HG03460 (cell line): ENCODE data around the gene CR1.
"Not testable (repeated sequence)": the region's sequence is repeated elsewhere in the genome, so short reads cannot be mapped to it uniquely, and the experiment has no call there.

Experiments
- ATAC-seq: cut with Tn5 transposase; IDR thresholded peaks from one replicate; pipeline ENCODE4 v1.9.1; 2021; ENCODE audit not compliant: unreplicated experiment

CR1 gene

DNA sequence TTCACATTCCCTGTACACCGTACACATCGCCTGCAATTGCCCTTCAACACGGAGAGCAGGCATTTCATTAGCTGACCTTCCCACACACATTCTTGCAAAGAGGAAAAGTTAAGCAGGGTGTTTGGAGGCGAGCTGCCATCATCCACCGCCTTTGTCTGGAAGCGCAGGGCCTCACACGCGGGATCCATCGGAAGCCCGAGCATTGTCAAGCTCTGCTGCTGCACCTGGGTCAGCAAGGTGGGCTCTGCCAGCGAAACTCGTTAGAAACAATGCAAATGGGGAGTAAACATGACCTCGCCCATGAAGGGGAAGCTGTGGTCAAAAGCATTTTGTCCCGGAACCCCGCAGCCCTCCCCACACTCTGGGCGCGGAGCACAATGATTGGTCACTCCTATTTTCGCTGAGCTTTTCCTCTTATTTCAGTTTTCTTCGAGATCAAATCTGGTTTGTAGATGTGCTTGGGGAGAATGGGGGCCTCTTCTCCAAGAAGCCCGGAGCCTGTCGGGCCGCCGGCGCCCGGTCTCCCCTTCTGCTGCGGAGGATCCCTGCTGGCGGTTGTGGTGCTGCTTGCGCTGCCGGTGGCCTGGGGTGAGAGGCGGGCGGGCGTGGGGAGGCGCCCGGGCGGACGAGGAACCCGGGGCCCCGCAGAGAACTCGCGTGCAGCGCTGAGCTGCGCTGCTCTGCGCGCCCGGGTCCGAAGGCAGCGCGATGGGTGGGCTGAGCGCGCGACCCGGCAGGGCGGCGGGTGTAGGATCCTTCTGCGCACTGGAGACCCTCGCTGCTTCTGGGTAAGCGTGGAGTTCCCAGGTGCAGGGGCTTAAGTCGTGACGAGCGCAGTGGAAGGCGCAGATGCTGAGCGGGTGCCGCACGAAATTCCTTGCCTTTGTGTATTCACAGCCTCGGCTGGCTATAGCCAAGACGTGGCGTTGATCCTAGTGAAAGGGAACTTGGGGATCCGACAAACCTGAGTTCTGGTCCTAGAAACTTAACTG, at the start of gene CR1:
Gene CR1, plus strand, starts transcription at position 357 of the 992 bp plus-strand sequence. Its CDS starts 111 bp downstream, at position 468.
- peak; percentile 47 for ATAC-seq

DNA sequence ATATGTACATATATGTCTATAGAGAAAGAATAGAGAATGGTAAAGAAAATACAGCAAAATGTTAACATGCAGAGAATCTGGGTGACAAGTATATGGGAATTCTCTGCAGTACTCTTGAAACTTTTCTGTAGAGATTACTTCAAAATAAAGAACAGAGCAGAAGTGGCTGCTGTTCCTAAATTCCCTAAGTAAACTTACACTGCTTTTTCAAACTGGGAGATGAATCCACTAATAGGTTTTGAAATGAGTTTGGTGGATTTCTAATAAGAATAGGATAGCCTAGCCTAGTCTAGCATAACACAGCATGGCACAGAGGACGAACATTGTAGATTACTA, 42.3 kb upstream of the CR1 start:
- no peak for ATAC-seq

DNA sequence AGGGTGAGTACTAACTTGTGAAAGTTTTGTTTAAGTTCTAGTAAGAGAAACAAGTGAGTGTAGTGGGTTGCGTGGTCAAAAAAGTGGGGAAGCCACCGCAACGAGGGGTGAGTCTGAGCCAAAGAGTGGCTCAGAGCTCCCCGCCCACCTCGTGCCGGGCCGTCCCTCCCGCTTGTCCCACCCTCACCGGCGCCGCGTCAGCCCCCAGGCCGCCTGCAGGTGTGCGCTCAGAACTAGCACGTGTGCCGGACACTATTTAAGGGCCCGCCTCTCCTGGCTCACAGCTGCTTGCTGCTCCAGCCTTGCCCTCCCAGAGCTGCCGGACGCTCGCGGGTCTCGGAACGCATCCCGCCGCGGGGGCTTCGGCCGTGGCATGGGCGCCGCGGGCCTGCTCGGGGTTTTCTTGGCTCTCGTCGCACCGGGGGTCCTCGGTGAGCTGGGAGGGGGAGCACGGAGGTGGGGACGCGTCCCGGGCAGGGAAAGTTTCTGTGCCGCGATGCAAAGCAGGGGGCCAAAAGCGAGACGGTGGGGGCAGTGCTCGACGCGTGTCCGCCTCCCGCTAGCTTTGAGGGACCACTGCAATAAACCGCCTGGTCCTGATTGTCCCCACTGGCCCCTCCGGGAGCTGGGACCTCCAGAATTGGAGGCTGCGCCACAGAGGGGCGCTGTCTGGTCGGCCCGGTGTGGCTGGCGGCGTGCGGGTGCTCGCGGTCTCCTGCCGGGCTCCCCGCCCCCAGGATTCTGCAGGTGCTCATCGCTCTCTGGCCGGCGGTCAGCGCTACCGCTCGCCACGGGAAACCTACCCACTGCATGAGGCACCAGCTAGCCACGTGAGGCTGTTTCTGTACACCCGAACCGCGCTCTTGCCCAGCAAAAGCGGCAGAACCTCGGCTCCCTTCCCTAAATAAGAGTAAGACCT, 41.7 kb upstream of the CR1 start, which contains the start of gene CR2:
Gene CR2, plus strand, starts transcription at position 283 of the 919 bp plus-strand sequence. Its CDS starts 91 bp downstream, at position 374.
- ATAC-seq: peak; percentile 78

DNA sequence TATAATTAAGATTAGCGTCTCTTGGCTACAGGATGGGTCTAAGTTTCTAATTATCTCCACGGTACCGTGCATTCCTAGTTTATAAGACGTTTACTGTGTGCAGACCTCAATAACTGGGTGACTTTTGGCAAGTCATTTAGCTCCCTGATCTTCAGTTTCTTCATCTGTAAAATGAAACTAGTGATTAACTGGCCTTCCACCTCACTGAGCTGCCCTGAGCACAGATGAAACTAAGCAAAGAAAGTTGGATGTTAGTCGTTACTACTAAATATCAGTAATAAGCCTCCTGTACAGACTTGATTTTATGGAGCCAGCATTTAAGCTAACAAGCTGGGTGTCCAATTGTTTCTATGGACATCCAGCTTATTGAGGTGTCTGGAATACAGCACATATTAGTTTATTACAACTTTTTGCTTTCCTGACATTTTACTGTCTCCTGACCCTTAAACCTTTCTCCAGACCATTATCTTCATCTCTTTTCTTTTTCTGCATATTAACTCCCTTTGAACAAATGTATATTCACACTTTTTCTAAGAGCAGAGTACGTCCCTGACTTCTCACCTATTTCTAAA, 40.7 kb upstream of the CR1 start:
- no peak for ATAC-seq

DNA sequence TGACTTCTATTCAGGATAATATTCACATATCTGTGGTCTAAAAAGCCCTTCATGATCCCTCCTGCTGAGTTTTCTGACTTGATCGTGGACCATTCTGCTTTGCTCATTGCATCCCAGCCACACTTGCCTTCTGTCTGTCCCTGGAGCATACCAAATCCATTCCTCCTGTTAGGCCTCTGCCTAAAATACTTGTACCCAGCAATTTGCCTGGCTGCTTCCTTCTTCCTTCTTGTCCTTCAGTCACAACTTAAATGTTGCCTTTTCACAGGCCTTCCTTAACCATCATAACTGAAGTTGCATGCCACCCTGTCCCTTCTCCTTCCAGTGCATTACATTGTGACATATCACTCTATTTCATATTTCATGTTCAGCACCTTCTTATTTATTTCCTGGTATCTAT, 37.5 kb upstream of the CR1 start:
- no peak for ATAC-seq

DNA sequence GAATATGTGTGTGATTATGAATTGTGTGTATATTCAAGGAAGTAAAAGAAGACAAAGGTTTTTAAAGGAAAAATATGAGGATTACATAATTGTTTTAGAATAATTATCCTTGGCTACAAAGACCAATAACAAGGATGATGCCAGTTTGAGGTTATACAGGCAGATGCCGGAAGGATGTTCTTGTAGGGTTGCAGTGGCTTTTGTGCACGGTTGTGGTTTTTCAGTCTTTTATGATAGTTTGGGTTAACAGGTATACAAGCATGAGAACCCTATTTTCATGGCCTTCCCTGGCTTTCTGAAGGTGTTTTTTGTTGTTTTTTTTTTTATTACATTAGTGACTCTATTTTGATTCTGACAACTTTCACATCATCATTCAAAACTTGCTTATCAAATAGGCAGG, 36.9 kb upstream of the CR1 start:
- no peak for ATAC-seq

DNA sequence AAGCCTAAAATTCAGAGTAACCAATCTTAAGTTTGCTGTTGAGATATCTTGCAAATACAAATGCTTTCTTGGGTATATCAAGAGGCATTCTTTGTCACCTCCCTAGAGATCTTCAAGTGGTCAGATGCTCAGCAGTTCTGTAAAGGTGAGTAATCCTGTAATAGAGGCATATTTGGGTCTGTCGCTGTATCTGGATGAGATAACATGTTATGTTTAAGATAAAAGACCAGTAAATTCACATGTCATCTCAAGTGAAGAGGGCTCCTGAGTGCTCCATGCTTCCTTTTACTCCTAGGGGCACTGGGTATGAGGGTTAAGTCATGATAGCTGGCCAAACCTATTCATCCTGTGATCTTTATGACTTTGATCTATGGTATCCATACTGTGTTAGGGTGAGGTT, 34.3 kb upstream of the CR1 start:
- ATAC-seq: no peak

DNA sequence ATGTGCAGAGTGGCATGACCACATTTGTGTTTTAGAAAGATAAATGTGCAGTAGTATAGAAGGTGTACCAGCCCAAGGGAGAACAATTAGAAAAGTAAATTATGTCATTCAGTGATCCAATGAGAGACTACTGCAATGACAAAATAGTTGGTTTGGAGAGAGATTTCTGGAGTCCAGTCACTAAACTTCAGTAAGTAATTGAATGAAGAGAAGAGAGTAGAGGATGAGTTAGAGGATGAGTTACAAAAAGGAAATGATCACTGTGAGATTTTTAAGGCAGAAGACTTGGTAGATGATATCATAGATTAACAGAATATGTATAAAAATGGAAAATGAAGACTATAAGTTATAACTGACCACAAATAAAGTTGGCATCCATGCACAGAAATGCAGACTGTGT, 33.4 kb upstream of the CR1 start:
- ATAC-seq: no peak

DNA sequence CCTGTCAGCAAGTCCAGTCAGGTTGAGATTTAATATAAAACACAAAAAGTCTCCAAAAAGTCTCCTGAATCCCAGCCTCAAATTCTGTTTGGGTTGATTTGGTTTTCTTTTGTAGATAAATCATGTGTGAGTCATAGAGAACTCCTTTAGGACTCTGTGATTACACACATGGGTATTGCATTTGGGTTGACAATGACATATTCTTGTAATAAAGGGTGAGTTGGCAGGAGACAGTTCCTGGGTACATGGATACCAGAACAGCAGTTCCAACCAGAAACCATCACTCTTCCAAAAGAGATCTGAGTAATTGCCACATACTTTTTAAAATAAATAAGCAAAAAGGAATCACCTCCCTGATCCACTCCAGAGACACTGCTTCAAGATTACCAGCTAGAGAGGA, 32.9 kb upstream of the CR1 start:
- ATAC-seq: no peak

DNA sequence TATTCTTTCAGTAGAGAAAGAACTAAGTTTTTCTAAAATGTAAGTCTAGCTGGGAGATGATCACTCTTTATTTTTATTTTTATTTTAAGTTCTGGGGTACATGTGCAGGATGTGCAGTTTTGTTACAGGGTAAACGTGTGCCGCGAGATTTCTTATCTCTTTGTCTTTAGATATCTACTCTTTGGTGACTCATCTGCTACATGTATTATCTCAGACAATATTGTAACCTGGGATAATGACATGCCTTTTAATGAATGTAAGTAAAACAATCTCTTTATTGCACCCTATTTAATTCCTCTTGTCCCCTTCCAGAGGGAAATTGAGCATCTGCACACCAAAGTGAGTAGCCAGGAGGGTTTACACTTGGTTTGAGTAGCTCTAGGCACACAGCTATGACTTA, 32.4 kb upstream of the CR1 start:
- ATAC-seq: no peak

DNA sequence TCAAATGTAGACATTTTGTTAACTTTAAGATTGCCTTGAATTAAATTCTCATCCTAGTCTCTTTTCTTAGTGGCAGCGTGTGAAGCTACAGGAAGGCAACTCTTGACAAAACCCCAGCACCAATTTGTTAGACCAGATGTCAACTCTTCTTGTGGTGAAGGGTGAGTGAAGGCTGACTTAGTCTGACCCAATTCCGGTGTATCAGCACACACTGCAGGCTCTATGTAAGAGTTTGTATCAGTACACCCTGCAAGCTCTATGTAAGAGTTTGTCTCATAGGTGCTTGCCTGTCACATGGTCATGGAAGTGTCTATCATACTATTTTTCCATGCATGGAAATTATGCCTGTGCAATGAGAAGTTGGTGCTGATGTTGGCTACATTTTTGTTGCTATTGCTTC, 25.0 kb upstream of the CR1 start:
- ATAC-seq: no peak

DNA sequence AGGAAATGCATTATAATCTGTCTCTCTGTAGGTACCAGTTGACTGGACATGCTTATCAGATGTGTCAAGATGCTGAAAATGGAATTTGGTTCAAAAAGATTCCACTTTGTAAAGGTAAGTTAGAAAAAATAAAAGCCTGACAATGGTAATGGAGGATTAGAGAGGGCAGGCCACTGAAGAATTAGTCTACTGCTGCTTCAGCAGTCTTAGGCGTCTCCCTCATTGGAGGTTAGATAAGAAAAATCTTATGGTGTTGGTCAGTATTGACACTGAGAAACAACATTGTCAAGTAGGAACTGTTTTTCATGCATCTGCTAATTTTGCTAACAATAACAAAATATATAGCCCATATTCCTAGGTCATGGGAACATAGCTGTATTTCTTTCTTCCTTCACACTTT, 21.7 kb upstream of the CR1 start:
- ATAC-seq: no peak

DNA sequence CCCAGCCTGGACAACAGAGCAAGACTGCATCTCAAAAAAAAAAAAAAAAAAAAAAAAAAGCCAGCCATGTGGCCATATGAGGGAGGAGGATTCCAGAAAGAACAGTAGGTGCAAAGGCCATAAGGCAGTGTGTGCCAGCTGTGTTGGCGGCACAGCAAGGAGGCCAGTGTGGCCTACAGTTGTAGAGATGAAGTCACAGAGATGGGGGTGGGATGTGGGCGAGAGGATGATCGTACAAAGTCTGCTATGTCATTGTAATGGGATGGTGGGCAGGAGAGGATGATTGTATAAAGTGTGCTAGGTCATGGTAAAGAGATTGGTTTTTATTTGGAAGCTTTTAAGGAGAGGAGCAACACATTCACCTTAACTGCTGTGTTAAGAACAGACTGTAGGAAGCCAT, 9.8 kb upstream of the CR1 start:
- no peak for ATAC-seq

DNA sequence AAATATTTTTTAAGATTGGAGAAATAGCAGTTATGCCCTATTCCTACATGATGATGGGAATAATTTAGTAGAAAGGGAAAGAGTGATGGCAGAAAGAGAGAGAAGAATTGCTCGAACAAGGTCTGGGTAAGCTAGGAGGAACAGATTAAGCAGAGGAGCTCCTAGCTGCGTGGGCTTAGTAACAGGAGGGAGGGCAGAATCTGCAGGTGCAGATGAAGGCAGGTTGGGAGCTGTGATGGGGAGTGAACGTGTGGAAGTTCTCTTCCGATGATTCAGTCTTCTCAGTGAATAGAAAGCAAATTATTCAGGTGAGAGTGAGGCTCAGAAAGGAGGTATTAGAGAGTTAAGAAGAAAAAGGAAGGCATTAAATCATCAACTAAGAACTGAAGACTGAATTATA, 8.3 kb upstream of the CR1 start:
- ATAC-seq: no peak

DNA sequence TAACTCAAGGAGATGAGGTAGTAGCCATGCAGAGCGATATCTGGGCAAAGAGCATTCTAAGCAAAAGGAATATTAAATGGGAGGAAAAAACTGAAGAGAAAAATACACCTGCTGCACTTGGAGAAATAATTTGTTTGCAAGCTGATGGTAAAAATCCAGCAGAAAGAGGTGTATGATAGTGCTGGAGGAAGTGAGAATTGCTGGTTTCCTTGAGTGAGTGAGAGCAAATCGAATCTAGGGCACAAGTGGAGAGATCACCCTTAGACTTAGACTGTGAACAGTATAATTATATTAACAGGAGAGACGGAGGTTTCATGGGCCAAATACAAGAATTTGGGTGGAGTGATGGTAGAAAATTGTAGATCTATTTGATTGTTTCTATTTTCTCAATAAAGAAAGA, 2.7 kb upstream of the CR1 start:
- no peak for ATAC-seq

DNA sequence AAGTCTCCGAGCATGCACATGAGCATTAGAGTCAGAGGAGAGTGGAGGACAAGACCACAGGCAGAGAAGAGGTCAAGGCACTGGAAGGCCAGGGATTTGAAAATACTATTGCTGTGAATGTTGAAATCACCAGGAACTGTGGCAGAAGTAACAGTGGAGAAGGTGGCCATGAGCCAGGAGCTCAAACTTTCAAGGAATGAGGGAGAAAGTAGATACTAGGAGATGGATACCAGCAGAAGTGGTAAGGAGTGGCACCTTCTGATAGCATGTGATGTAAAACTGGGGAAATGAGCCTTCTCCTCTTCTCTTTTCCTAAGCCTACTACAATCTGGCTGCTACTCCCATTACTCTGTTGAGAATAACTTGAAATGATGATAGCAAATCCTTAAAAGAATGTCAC, 1.8 kb upstream of the CR1 start:
- no peak for ATAC-seq

DNA sequence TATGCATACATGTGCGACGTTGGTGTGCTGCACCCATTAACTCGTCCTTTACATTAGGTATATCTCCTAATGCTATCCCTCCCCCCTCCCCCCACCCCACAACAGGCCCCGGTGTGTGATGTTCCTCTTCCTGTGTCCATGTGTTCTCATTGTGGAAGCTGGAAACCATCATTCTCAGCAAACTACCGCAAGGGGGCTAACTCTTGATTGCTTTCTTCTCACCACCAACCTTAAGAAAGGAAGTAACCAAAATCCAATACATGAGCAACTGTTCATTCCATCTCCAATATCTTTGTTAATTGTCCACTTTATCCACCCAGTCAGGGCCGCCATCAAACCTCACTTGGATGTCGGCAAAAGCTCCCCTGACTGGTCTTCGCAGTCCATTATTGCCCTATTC, 676 bp upstream of the CR1 start:
- ATAC-seq: not testable (repeated sequence)

DNA sequence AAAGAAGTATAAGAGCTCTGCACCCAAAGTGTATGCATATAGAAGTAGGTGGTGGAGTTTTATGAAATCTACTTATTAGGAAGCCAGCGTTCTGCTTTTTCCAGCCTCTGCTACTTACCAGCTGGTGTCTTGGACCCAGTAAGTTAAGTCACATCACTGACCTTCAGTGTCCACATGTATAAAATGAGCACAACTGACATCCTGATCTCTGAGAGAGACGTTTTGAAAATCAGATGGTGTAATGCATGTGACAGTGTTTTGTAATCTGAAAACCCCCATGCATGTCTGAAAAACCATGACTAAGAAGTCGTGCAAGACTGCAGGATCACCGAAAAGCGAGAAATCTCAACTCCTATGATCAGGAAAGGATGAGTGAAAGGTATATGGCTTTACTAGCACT, 2.0 kb downstream of the CR1 start:
- ATAC-seq: no peak

DNA sequence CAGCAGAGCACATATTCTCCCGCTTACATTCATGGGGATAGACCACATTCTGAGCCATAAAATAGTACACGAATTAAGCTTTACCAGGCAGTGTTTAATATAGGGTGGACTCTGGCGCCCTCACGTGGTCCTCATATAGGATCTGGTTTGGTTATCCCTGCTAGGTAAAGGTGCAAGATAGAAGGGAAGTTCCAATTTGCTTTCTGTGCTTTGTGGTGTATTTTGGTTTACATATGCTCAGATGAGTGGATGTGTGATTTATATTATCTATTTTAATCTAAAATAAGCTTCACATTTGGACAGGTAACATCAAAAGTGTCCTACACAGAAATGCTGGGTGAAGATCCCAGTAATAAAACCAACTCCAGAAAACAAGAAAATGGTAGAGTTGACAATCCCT, 3.6 kb downstream of the CR1 start:
- ATAC-seq: peak; percentile 32

DNA sequence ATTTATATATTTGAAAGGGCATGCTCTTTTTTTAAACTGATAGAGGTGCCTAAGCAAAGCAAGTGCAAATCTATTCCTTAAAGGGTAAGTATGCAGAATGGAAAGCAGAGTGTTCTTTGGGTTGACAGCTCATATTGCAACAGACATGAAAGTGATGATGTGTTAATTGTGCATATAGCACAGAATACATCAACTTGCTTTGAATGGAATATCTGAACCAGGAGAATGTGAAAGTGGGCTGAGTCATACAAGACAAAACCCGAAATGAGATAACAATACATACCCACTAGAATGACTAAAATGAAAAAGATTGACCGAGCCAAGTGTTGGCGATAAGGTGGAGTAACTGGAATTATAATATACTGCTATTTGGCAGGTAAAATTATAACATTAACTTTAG, 4.3 kb downstream of the CR1 start:
- ATAC-seq: no peak

DNA sequence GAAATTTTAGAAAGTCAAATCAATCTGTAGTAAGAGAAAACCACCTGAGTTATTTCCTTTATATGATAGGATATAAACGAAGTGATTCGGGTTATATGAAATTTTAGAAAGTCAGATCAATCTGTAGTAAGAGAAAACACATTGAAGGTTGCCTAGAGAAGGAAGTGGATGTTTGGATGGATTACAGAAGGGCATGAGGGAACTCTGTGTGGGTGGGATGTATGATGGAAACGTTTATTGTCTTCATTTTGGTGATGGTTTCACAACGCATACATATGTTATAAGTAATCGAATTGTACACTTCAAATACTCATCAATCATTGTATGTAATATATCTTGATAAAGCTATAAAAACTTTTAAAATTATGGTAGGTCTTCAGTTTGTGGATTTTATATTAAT, 5.1 kb downstream of the CR1 start:
- no peak for ATAC-seq

DNA sequence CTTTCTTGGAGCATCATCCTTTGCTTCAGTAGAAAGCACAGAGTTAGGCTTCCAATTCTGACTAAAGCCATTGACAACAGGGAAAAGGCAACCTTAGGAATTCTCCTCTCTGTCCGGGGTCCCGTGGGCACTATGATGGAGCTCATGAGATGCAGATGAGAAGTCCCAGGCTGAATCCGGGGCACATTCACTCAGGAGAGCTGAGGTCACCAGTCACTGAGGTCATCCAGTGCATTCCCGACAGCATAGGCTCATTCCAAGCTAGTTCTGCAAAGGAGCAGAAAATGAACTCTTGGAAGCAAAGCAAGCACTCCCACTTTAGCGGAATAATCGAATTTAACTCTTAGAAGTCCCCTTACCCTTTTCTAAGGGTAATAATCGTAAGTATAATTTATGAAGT, 6.8 kb downstream of the CR1 start:
- ATAC-seq: no peak
